HK-2 (cell line): ENCODE data around the gene SFXN1.

Experiments
- DNase-seq: peaks from one replicate; pipeline ENCODE4 v3.0.0-alpha.2; 2018; ENCODE audit not compliant: unreplicated experiment

SFXN1 gene

DNA sequence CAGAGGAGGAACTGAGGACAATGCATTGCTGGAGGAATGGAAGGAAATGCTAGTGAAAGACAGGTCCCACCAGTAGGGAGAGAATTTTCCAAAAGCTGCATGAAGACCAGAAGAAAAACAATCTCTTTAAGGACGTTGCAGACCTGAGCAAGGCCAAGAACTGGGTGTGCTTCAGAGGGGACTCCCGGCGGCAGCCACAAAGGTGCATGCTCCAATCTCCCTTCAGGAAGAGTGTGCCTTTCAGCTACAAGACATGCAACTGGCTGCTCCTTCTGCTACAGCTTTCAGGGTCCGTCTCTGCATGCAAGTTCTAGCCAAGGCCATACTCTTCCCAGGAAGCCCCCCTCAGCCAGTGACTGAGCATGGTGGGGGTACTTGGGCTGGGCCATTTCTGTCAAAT lies 62.9 kb downstream of the SFXN1 start:
- DNase-seq, result no peak

DNA sequence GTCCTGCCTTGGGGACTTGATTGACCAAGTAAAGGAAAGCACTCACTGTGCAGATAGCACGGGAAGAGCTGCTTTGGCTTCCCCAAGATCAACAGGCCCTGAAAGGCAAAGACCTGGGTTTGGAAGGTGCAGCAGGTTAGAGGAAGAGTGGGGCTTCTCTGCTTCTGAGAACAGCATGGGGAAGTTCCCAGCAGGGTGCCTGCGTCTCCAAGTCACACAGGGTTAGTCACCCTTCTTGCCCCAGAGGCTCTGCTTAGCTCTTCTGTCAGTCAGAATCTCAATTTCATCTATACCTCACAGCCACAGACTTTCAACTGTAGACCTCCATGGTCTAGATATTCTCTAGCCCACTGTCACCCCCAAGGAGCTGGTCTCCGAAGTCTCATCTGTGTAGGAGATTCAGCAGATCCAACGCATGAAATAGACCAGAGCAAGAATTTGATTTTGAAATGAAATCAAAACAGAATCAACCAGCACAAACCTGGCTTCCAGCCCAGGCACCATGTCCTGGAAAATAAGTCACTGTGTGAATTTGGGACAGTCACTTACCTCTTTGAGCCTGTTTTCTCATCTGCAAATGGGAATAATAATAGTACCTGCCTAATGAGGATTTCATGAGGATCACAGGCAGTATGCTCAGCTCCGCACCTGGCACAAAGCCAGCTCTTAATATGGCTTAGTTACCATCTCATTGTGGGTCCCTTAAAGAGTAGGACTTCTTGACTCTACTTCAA lies 64.0 kb downstream of the SFXN1 start:
- no peak for DNase-seq

DNA sequence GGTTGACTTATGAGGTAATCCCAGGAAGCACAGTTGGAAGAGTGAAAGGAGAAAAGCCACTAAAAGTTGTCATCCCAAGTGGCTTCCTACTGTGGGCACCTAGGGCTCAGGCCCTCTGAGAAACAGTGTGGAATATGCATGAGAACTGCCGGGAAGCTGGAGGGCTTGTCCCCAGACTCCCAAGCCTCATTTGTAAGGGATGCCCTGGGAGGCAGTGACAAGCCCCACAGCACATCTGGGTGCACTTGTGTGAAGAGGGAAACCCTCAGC lies 64.5 kb downstream of the SFXN1 start:
- no peak for DNase-seq

DNA sequence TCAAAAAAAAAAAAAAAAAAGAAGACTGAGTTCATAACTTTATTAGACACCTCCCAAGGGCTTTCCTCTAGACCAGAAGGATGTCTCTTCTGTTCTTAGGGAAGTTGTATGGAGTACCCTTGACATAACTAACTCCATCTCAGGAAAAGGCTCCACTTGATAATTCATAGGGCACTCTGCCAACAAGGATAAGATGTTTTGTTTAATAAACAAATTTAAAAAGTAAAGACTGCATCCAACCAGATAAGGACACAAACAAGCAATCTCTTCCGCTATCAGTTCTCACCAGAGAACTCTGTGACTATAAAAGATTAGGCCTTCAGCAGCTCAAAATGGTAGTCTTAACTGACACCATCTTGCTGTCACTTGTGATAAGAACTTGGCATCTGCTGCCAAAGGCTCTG lies 65.8 kb downstream of the SFXN1 start:
- no peak for DNase-seq

DNA sequence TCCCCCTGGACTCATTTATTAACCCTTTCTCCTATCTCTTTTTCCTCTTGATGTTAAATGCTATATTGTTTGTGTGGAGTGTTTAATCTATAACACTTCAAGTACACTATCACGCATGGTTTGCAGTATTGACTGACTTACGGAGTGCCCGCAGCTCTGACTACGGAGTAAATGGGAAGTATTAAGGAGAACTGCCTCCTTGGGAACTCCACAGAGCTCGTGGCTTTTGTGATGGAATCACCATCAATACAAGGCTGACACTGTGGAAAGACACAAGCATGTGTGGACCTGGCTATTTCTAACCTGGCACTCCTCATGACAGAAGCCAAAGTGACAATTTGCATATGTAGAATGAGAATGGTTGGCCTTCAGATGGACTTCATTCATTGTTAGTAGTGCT lies 66.2 kb downstream of the SFXN1 start:
- DNase-seq, result no peak

DNA sequence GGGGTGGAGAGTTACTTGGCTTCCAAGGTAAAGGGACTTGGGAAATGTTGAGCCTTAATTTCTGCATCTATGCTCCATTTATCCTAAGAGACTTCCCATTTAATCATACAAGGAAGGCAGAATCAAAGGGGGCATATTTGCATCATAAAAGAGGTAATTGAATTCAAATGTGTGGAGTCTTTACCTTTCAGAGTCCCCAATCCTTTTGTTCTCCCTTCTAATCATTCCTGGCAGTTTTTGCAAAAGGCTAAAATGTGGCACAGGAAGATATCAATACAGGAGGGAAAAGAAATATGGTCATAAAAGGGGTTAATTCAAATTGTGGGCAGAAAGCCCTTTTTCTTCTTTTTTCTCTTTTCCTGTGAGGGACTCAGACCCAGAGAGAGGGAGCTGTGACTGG lies 69.5 kb downstream of the SFXN1 start:
- no peak for DNase-seq

DNA sequence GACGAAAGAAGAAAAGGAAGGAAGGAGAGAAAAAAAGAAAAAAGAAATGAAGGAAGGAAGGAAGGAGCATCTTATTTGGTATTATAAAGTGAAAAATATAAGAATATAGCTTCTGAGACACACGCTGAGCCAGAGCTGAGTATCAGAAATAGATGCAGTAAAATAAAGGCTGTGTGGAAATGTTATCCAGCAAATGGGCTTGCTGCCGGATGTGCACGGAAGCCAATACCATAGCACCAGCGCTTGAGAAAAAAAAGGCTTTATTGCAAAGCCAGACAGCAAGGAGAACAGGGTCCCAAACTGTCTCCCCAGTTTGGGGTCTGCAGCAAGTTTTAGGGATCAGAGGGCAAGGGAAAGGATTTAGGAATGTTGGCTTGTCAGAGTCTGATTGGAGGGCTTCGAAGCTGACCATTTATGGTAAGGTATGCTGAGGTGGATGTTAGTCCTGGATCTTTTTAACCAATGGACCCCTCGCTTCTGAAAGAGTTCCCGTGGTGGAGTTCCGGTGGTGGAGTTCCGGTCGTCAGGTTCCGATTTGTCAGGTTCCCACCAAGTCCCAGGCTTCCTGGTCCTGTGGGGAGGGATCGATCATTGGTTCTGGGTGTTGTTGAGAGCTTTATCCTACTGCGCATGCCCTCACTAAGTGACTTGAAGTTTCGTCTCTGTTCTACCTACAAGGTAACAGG lies 70.4 kb downstream of the SFXN1 start:
- no peak for DNase-seq

DNA sequence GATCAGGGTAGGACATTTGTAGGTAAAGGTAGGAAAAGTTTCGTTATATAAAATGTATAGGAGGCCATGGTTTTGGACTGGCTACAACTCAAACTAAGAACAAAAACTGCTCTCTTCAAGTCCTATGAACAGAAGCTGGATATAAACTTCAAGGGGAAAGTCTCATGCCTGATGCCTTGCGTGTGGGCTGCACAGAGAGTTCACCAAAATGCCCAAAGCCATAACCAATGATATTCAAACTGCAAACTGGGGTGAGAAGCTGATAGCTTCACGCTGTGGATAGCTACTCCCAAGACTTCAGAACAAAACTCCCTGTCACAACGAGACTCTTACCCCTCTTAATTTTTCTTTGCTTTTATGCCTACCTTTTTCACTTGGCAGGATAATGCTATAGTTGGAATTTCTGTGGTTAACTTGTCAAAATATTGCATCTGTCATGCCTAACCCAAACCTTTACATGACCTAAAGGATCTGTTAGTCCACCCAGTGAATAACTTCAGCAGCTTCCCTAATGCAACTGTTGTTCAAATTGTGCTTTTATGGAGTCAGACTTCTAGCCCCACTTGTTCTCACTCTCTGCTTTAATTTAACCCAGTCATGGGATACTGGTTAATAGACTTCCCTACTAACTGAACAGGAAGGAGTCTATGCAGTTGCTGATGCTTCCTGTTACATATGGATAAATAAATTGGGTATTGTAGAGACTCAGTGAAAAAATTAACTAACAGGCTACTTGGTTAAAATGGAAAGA lies 71.9 kb downstream of the SFXN1 start:
- DNase-seq, result no peak

DNA sequence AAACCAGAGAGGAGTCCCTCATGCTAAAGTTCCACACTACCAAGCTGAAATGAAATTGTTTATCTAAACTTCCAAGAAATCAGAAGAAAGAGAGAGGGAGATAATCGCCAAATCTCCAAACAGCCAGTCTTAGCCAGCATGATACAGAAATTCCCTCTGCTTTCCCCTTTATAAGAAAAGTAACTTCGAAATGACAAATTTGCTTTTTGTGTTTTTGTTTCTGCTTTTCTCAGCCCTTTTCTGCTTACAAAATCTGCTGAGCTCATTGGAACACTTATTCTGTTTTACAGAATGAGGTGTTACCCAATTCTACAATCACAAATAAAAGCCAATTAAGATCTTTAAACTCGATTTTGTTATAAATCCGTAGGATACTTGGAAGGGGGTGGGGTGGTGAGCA lies 72.9 kb downstream of the SFXN1 start:
- no peak for DNase-seq

DNA sequence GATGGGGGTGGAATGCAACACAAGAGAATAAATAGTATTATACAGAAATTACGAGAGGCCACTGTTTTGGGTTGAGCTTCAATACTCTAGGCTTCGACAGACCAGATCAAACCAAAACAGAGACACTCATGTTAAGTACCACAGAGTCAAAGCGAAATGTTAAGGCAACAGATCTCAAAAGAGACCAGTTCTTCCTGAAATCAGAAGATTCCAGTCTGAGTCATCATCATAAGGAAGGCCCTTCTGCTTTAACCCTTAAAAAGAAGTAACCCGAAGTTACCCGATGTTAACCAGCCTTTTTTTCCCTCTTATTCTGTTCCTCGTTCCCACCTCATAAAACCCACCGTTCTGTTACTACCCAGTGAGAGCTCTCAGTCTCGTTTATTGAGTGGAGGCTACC lies 75.9 kb downstream of the SFXN1 start:
- DNase-seq, result no peak

DNA sequence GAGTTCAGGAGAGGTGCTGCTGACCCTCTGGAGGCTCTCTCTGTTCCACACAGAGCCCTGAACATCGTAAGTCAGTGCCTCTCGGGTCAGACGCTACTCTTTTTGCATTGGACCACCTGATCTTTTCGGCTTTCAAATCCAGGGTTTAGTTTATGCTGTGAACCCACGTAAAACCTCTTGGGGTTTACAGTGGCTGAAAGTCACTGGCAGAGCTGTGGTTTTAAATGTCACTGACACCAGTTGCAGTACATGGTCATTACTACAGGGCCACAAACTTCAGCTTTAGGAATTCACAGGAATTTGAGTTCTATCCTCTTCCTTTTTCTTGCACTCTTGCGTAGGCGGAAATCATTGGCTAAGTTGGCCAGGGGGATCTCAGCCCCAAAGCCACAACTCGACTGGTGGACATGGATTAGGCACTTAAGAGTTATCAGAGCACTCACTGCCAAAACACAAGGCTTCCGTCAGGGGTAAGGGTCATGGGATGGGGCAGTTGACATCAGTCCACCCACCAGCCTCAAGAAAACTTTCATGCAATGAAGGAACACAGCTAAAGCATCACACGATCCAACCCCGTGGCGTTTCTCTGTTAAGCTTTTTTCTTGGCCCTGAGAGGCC lies 76.9 kb downstream of the SFXN1 start:
- no peak for DNase-seq

DNA sequence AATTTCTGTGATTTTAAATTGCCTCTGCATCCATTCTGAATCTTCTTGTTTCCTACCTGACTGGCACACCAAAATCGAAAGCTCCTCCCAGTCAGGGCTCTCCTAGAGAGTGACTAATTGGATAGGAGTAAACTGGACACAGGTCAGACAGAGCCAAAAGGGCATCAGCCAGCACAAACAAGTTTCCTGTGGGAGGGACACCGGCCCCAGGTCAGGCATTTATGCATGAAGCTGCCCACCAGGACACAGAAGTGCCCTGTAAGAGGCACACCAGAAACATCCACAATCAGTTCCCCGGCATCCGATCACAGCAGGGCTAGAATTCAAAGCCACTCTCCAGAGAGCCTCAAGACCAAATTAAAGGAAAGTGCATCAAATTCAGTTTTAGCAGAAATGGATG lies 78.4 kb downstream of the SFXN1 start:
- DNase-seq, result no peak

DNA sequence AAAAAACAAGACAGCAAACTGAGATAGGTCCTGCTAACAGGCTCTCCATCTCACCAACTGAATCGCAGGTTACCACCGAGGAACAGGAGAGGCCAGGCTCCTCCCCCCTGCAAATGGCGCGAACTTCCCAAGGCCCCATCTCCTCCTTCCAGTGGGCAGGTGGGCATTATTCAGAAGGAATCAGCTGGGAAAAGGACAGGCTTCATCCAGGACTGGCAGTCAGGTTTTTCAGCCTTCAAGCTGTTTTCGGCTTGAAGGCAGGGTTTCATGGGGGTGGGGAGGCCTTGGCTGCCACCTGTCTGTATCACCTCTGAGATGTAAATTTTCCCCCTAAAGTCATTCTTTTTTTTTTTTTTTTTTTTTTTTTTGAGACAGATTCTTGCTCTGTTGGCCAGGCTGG lies 79.4 kb downstream of the SFXN1 start:
- no peak for DNase-seq

DNA sequence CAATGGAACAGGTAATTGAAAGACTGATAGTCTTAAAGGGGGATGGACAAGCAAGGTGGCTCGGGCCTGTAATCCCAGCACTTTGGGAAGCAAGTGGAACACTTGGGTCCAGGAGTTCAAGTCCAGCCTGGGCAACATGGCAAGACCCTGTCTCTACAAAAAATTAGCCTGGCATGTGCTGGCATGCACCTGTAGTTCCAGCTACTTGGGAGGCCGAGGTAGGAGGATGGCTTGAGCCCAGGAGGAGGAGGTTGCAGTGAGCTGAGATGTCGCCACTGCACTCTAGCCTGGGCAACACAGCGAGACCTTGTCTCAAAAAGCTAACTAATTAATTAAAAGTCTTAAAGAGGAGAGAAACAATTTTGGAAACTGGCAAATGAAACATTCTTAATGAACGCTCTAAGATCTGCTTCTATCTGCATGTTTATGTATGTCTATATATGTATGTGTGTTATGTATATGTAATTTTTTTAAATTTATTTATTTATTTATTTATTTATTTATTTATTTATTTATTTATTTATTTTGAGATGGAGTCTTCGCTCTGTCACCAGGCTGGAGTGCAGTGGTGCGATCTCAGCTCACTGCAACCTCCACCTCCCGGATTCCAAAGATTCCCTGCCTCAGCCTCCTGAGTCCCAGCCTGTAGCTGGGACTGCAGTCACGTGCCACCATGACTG lies 80.6 kb downstream of the SFXN1 start:
- no peak for DNase-seq

DNA sequence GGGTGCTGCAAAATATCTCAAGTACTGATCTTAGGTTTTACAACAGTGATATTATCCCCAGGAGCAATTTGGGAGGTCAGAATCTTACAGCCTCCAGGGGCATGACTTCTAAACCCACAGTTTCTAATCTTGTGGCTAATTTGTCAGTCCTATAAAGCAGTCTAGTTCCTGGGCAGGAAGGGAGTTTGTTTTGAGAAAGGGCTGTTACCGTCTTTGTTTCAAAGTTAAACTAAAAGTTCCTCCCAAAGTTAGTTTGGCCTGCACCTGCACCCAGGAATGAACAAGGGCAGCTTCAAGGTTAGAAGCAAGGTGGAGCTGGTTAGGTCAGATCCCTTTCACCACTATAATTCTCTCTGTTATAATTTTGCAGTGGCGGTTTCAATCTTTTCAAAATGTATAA lies 81.7 kb downstream of the SFXN1 start:
- no peak for DNase-seq

DNA sequence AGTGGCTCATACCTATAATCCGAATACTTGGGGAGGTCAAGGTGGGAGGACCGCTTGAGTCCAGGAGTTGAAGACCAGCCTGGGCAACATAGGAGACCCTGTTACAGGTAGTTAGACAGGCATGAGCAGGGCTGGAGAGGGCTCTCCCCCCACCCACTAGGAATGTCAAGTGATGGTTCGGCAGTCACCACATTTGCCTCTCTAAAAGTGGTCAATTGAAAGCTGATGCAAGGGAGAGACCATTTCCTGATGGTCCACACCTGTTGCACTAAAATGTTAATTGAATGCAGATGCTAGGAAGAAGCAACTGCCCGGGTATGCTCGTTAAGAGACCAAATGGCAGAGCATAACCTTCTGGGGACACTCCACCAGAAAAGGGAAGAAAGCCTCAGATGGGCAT lies 82.7 kb downstream of the SFXN1 start:
- no peak for DNase-seq

DNA sequence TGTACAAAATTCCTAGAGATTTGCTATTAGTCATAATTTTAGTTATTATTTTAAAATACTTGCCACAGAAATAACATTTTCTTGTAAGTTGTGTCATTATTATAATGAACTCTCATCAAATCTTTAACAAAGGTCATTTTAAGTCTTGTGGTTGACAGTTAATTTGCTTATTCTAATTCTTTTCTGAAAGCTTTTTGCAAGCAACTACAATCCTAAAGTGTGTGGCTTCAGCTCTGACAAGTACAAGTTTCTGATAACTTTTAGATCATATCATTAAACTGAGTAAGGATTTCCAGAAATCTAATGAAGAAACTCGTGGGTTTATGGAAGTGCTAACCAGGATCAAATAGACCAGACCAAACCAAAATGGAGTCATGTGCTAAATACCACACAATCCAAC lies 86.4 kb downstream of the SFXN1 start:
- DNase-seq, result no peak

DNA sequence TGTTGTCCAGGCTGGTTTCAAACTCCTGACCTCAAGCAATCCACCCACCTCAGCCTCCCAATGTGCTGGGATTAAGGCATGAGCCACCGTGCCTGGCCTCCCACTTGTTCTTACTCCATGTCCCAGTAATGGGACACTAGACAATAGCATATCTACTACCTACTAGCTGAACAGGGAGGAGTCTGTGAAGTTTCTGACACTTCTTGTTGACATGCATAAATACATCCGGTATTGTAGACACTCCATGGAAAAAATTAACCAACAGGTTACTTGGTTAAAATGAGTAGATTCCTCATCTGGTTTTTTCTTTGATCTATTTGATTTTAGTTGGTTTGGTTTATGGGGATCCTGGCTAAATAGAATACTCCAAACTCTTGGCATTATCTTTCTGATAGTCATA lies 88.3 kb downstream of the SFXN1 start:
- no peak for DNase-seq

DNA sequence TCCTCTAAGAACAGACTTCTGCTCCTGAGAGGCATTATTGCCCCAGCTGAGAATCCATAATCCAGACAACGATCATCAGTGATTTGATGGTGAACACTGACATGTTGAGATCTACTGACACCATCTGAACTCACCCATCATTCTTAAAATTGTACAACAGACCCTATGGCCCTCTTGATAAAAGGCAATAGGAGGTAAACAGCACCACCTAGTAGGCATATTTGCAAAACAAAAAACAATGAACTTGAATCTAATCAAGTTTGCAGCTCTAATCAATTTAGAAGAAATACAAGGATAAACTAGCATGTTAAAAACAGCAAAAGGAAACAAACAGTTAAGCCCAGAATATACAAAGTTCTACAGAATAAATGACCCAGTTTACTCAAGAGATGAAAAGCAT lies 89.6 kb downstream of the SFXN1 start:
- DNase-seq, result no peak

DNA sequence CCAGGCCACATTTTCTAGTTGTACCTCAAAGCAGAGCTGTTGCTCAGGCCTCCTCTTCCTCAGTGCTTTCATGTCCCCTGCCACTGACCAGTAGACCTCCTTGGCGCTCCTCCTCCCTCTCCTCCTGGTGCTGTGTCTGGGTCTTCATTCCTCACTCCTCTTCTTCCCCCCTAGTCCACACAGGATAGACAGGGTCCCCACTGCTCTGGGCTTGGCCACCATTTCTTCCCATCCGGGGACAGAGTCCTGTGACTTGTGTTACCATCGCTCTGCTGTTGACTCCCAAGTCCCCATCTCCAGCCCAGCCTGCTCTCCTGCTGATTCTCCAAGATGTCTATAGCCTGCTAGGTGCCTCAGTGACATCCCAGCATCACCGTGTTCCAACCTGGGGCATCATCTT lies 91.3 kb downstream of the SFXN1 start:
- DNase-seq, result no peak

DNA sequence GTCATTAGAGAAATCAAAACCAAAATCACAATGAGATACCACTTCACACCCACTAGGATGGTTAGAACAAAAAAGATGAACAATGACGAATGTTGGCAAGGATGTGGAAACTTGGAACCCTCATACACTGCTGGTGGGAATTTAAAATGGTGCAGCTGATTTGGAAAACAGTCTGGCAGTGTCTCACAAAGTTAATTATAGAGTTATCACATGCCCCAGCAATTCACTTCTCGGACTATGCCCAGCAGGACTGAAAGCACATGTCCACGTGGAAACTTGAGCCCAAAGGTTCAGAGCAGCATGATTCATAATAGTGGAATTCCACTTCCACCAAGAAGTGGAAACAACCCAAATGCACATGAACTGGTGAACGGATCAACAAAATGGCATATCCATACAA lies 94.5 kb downstream of the SFXN1 start:
- DNase-seq, result peak; percentile 3

DNA sequence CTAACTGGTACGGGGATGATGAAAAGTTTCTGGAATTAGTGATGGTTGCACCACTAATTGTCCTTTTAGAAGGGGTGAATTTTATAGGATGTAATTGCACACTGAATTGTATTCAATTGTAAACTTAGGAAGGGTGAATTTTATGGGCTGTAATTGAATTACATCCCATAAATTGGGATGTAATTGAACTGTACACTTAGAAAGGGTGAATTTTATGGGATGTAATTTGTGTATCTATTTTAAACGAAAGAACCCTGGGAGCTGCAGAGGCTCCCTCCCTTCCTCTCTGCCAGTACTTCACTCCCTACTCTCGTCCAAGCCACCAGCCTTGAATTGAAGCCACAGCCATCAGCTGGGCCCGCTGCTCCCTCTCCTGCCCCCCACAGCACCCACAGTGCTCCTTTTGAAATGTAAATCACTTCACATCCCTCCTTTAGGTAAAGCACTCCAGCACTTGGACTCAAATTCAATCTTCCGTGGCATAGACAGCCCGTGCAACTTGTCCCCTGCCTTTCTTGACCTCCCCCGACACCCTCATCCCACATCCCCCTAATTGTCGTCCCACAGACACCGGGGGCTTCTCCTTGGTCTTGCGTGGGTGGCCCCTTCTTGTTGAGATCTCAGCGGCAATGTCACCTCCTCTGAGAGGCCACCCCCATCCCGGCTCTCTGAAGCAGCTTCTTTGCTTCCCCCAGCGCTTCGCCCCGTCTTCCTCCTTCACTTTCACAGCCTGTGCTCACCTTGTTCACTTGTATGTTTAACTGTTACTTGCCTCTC lies 95.3 kb downstream of the SFXN1 start:
- DNase-seq, result no peak
